SK-N-SH (cell line): ENCODE data around the gene CALCB.

Experiments
- CHD2 ChIP-seq: fragments of 150-350 bp; IDR thresholded peaks from 2 replicates; pipeline ENCODE4 v1.6.1; 2018; ENCODE audit warnings: low read length; ENCODE audit not compliant: partially characterized antibody
- CTCF ChIP-seq: fragments of 200-600 bp; sonication (generic); IDR thresholded peaks from 2 replicates; pipeline ENCODE4 v1.6.1; 2017; ENCODE audit warnings: antibody characterized with exemption, mild to moderate bottlenecking, moderate library complexity
- EP300 ChIP-seq, 2 experiments: IDR thresholded peaks; 2 replicates each; pipeline versions ENCODE4 v1.4.0 to v1.6.1; 2012; ENCODE audit warnings: borderline replicate concordance in 1 of 2, low read depth in 1 of 2, low read length in 1 of 2
- NRF1 ChIP-seq: IDR thresholded peaks from 2 replicates; pipeline ENCODE4 v1.6.1; 2012; ENCODE audit warnings: low read depth, mild to moderate bottlenecking, low read length
- SMC3 ChIP-seq: IDR thresholded peaks from 2 replicates; pipeline ENCODE4 v1.6.1; 2012; ENCODE audit warnings: low read depth, low read length, improper control_type of control experiment
- YY1 ChIP-seq: IDR thresholded peaks from 2 replicates; pipeline ENCODE4 v1.4.0; 2012; ENCODE audit warnings: low read depth, mild to moderate bottlenecking
- ZBTB33 ChIP-seq: IDR thresholded peaks from 2 replicates; pipeline ENCODE4 v1.4.0; 2012; ENCODE audit warnings: low read depth, borderline replicate concordance

- TF ChIP-seq EP300 (IDR thresholded peaks at IDR 0.05; ENCODE audit: borderline replicate concordance in 1 of 2, low read depth in 1 of 2, low read length in 1 of 2), result no peak
- no peak for TF ChIP-seq CTCF
- TF ChIP-seq NRF1, result no peak
- TF ChIP-seq ZBTB33, result no peak
- TF ChIP-seq SMC3, result no peak
- no peak for TF ChIP-seq CHD2
- no peak for TF ChIP-seq YY1
These were observed 46.4 kb downstream of the CALCB start for GRCh38 chr11:15119826-15120225.
